H1 (cell line): ENCODE data around the gene DDR1. TPM values are rescaled to one million over a fixed set of nuclear protein-coding genes. Genes with fewer than 3 reads are reported as not detected.
"Not testable (repeated sequence)": the region's sequence is repeated elsewhere in the genome, so short reads cannot be mapped to it uniquely, and the experiment has no call there.

ENCODE experiments used
- CTCF ChIA-PET: fragments of 300-600 bp; sonication (Branson Sonifier 250); formaldehyde crosslinking; loops from one replicate; lab custom pipeline; 2021; ENCODE audit not compliant: partially characterized antibody; lab: Charles Lee
- POLR2A ChIA-PET: fragments of 300-600 bp; sonication (Branson Sonifier 250); formaldehyde crosslinking; loops from one replicate; lab custom pipeline; 2021; ENCODE audit warnings: inconsistent platforms; ENCODE audit not compliant: partially characterized antibody; lab: Charles Lee
- DNase-seq, 2 experiments: peaks; one replicate each; pipeline versions ENCODE4 v3.0.0 to v3.0.0-alpha.2; 2010 to 2022; ENCODE audit warnings: low spot score in 2 of 2, low read depth in 1 of 2, mixed read lengths in 1 of 2
- FAIRE-seq: peaks from 2 replicates; lab custom pipeline; 2011; peaks lifted over from hg19 to GRCh38; lab: Jason Lieb, UNC
- H2AFZ ChIP-seq: 2 replicates; pipeline ENCODE4 v1.8.1; 2012; ENCODE audit warnings: low read length, inconsistent platforms
- H2AK5ac ChIP-seq: 2 replicates; pipeline ENCODE4 v1.6.1; 2013; ENCODE audit warnings: low read depth, low read length
- H2BK120ac ChIP-seq: replicated peaks from 2 replicates; pipeline ENCODE3; 2013; ENCODE audit warnings: low read depth, low read length, inconsistent platforms
- H2BK12ac ChIP-seq: 2 replicates; pipeline ENCODE4 v1.6.1; 2013; ENCODE audit warnings: low read depth, low read length
- H2BK15ac ChIP-seq: 2 replicates; pipeline ENCODE4 v1.6.1; 2013; ENCODE audit warnings: low read length
- H2BK20ac ChIP-seq: 2 replicates; pipeline ENCODE4 v1.6.1; 2013; ENCODE audit warnings: low read length
- H2BK5ac ChIP-seq: 2 replicates; pipeline ENCODE4 v1.6.1; 2013; ENCODE audit warnings: low read depth, low read length
- H3K14ac ChIP-seq: 2 replicates; pipeline ENCODE4 v1.6.1; 2013; ENCODE audit warnings: inconsistent platforms; ENCODE audit not compliant: insufficient read length
- H3K18ac ChIP-seq: 2 replicates; pipeline ENCODE4 v1.6.1; 2013; ENCODE audit warnings: low read length; ENCODE audit errors: extremely low read depth
- H3K23ac ChIP-seq: 2 replicates; pipeline ENCODE4 v1.6.1; 2013; ENCODE audit warnings: inconsistent platforms; ENCODE audit not compliant: insufficient read length
- H3K23me2 ChIP-seq: 2 replicates; pipeline ENCODE4 v1.6.1; 2013; ENCODE audit warnings: low read depth, low read length
- H3K27ac ChIP-seq: 2 replicates; pipeline ENCODE4 v1.6.1; 2011; ENCODE audit warnings: low read depth, low read length, inconsistent platforms
- H3K27me3 ChIP-seq, 4 experiments: replicated peaks in 1 of 4; 1 replicate in 1 of 4; 2 replicates in 3 of 4; pipeline versions ENCODE4 v1.6.1 to v1.8.1; 2011 to 2013; ENCODE audit warnings: low read length in 3 of 4, mild to moderate bottlenecking in 3 of 4, inconsistent platforms in 2 of 4, mixed read lengths in 2 of 4, moderate library complexity in 1 of 4; ENCODE audit not compliant: control insufficient read depth in 3 of 4, insufficient read depth in 3 of 4; ENCODE audit errors: extremely low read depth in 1 of 4
- H3K36me3 ChIP-seq, 4 experiments: 2 replicates each; pipeline versions ENCODE4 v1.6.1 to v1.8.1; 2011 to 2013; ENCODE audit warnings: mild to moderate bottlenecking in 4 of 4, low read length in 3 of 4, moderate library complexity in 2 of 4, control low read depth in 1 of 4, inconsistent platforms in 1 of 4; ENCODE audit not compliant: insufficient read depth in 4 of 4, control insufficient read depth in 2 of 4
- H3K4ac ChIP-seq: replicated peaks from 2 replicates; pipeline ENCODE3; 2013; ENCODE audit warnings: low read length, low read depth, mixed read lengths, inconsistent platforms; ENCODE audit not compliant: insufficient read length
- H3K4me1 ChIP-seq, 4 experiments: replicated peaks in 1 of 4; 1 replicate in 1 of 4; 2 replicates in 3 of 4; pipeline versions ENCODE4 v1.6.1 to v1.8.1; 2011 to 2013; ENCODE audit warnings: low read length in 3 of 4, inconsistent platforms in 2 of 4, mixed read lengths in 1 of 4; ENCODE audit not compliant: insufficient read depth in 4 of 4, control insufficient read depth in 3 of 4
- H3K4me2 ChIP-seq, 2 experiments: 2 replicates each; pipeline versions ENCODE4 v1.6.1 to v1.8.1; 2011 to 2013; ENCODE audit warnings: low read depth in 2 of 2, low read length in 2 of 2, control low read depth in 1 of 2, inconsistent platforms in 1 of 2, mild to moderate bottlenecking in 1 of 2; ENCODE audit not compliant: insufficient read depth in 1 of 2
- H3K4me3 ChIP-seq, 4 experiments: fragments of 200-600, 300-600 bp in 1 of 4; sonication (generic), shearing (Covaris generic), sonication (Bioruptor Twin) in 1 of 4; 2 replicates each; pipeline versions ENCODE4 v1.5.1 to v1.8.1; 2011 to 2016; ENCODE audit warnings: low read length in 4 of 4, low read depth in 3 of 4, control low read depth in 2 of 4, inconsistent platforms in 2 of 4, mild to moderate bottlenecking in 2 of 4, mixed read lengths in 1 of 4, moderate library complexity in 1 of 4; ENCODE audit not compliant: insufficient read depth in 2 of 4; ENCODE audit errors: extremely low read depth in 1 of 4
- H3K56ac ChIP-seq: replicated peaks from 2 replicates; pipeline ENCODE3; 2013; ENCODE audit warnings: low read depth, mild to moderate bottlenecking, mixed read lengths, low read length, inconsistent platforms; ENCODE audit not compliant: insufficient read length
- H3K79me1 ChIP-seq: 2 replicates; pipeline ENCODE4 v1.6.1; 2013; ENCODE audit warnings: low read depth, low read length, control low read depth
- H3K79me2 ChIP-seq, 2 experiments: 2 replicates each; pipeline versions ENCODE4 v1.6.1 to v1.8.1; 2012 to 2013; ENCODE audit warnings: low read length in 2 of 2, mild to moderate bottlenecking in 2 of 2, inconsistent platforms in 1 of 2; ENCODE audit not compliant: insufficient read depth in 2 of 2, control insufficient read depth in 1 of 2
- H3K9ac ChIP-seq, 4 experiments: replicated peaks in 1 of 4; 1 replicate in 1 of 4; 2 replicates in 3 of 4; pipeline versions ENCODE4 v1.6.1 to v1.8.1; 2011 to 2013; ENCODE audit warnings: low read depth in 3 of 4, low read length in 3 of 4, control low read depth in 2 of 4, mild to moderate bottlenecking in 2 of 4, moderate library complexity in 2 of 4, inconsistent platforms in 1 of 4; ENCODE audit errors: extremely low read depth in 1 of 4
- H3K9me3 ChIP-seq, 2 experiments: 2 replicates each; pipeline versions ENCODE4 v1.6.1 to v1.8.1; 2012 to 2013; ENCODE audit warnings: mild to moderate bottlenecking in 2 of 2, moderate library complexity in 2 of 2, control low read depth in 1 of 2, inconsistent platforms in 1 of 2, low read depth in 1 of 2, low read length in 1 of 2, mixed read lengths in 1 of 2; ENCODE audit not compliant: insufficient read depth in 2 of 2
- H4K20me1 ChIP-seq, 2 experiments: replicated peaks in 1 of 2; 2 replicates each; pipeline versions ENCODE3 to v1.8.1; 2011 to 2013; ENCODE audit warnings: inconsistent platforms in 2 of 2, low read length in 2 of 2, mild to moderate bottlenecking in 1 of 2; ENCODE audit not compliant: insufficient read depth in 2 of 2, control insufficient read depth in 1 of 2
- H4K5ac ChIP-seq: 2 replicates; pipeline ENCODE4 v1.6.1; 2013; ENCODE audit warnings: low read length, low read depth, mixed read lengths, inconsistent platforms; ENCODE audit not compliant: insufficient read length
- H4K8ac ChIP-seq: 2 replicates; pipeline ENCODE4 v1.8.0; 2013; ENCODE audit warnings: mild to moderate bottlenecking, moderate library complexity, low read length, inconsistent platforms; ENCODE audit not compliant: insufficient read depth; ENCODE audit errors: extremely low read depth
- H4K91ac ChIP-seq: replicated peaks from 2 replicates; pipeline ENCODE3; 2013; ENCODE audit warnings: low read length, mixed read lengths, inconsistent platforms; ENCODE audit not compliant: insufficient read length
- WGBS, 2 experiments: shearing (Covaris generic) in 1 of 2; methylation state at CpG; one replicate each; pipeline versions ENCODE4 v1.1.6 to v1.1.7; 2013 to 2015; ENCODE audit warnings: low lambda C conversion rate in 2 of 2, mixed read lengths in 2 of 2, inconsistent platforms in 1 of 2, low coverage in 1 of 2, missing lambda C conversion rate in 1 of 2; ENCODE audit not compliant: insufficient replicate concordance in 2 of 2, insufficient coverage in 1 of 2, insufficient read length in 1 of 2; ENCODE audit errors: extremely low coverage in 1 of 2, missing lambda C conversion rate in 1 of 2; 5-methylcytosine and 5-hydroxymethylcytosine counted together
- polyA plus RNA-seq, 7 experiments: library from polyadenylated mRNA; depleted of rRNA in 3 of 7; stranded (reverse) in 5 of 7; unstranded in 2 of 7; fragments of >200 nt in 5 of 7; fragments of 200-250 nt in 2 of 7; gene quantifications; 1 replicate in 5 of 7; 2 replicates in 1 of 7; 4 replicates in 1 of 7; pipeline versions ENCODE4 v1.2.1 to v1.2.3, GENCODE V29; 2011 to 2013; ENCODE audit warnings: missing spikeins in 2 of 7, mixed read lengths in 2 of 7
- total RNA-seq: library from RNA; stranded (reverse); fragmentation: NEBNext Ultra II Directional; extraction: Animal tissue kit (Norgen Biotek cat#: 25700); gene quantifications from 2 replicates; pipeline ENCODE4 v1.2.1, GENCODE V29; 2021

DDR1 gene
- total and polyA plus RNA-seq, 2 of the 8 experiments (the other 6 are each of a cell fraction or from before 2014, with no cell fraction given): 99.4 to 181 TPM

GRCh38 chr6:30873795-30874194 lies 10.5 kb upstream of the DDR1 start:
- not testable (repeated sequence) for H3K9ac ChIP-seq, H2BK12ac ChIP-seq, H3K23ac ChIP-seq, H3K4me1 ChIP-seq, H4K20me1 ChIP-seq, H2BK120ac ChIP-seq, H4K91ac ChIP-seq, H4K8ac ChIP-seq, H3K18ac ChIP-seq, H3K27me3 ChIP-seq, H2AFZ ChIP-seq, H3K4me3 ChIP-seq, FAIRE-seq, H2BK5ac ChIP-seq, H3K4me2 ChIP-seq, H3K4ac ChIP-seq, H3K79me2 ChIP-seq, H2BK15ac ChIP-seq, H3K27ac ChIP-seq, H2BK20ac ChIP-seq, H3K56ac ChIP-seq, H2AK5ac ChIP-seq, H3K23me2 ChIP-seq, H3K36me3 ChIP-seq, H3K14ac ChIP-seq, DNase-seq, H3K79me1 ChIP-seq, H4K5ac ChIP-seq
- 96% methylated on average over 3 of the region's 3 CpGs; no CpG with 5 or more reads in 1 of the 2 experiments for WGBS, 2 experiments
- H3K9me3 ChIP-seq: peaks cover 29 to 44% of the 10 kb centered on the region in 2 experiments
- ChIA-PET CTCF (interaction anchor here (1.3 to 29.0 kb wide), 3 partner anchors 16 to 229 kb away, joined by 3 to 610 read pairs (median 4); no protein-coding TSS in a partner anchor), POLR2A (interaction anchor here (19.5 kb wide), 1 partner anchor 39 kb away, joined by 452 read pairs; no protein-coding TSS in a partner anchor)
